Activated CD4-positive, CD25-positive, alpha-beta regulatory T cell (primary cell): ENCODE results near the gene COX7B2.

Experiments used
- DNase-seq, 4 experiments: peaks; one replicate each; lab custom pipeline; 2025; lab: John Stamatoyannopoulos, UW

Gene COX7B2

DNA sequence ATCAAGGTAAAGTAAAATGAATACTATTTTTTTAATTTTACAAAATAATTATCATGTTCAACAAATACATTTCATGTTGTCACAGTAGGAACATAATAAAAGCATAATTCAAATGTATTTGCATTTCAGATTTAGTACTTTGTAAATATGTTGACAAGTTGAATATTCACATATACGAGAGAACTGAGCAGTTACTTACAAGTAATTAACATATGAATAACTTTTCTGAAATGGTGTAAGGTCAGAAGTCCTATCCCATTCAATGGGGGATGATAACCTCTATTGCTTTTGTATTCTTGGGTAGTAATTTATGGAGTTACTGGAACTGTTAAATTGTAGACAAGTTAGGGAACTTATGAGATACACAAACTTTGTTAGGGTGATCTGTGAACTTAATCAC is 191.1 kb downstream of the COX7B2 start:
- no peak for DNase-seq

DNA sequence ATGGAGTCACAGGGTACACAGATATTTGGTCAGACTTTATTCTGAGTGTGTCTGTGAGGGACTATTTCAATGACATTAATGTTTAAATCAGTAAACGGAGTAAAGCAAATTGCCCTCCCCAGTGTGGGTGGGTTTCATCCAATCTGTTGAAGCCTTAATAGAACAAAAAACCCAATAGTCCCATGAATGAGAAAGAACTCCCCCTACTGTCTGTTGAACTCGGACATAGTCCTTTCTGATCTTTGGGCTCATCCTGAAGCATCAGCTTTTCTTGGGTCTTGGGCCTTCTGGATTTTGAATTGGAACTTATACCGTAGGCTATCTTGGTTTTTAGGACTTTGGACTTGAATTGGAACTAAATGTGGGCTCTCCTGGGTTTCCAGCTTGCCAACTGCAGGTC is 193.6 kb downstream of the COX7B2 start:
- no peak for DNase-seq

DNA sequence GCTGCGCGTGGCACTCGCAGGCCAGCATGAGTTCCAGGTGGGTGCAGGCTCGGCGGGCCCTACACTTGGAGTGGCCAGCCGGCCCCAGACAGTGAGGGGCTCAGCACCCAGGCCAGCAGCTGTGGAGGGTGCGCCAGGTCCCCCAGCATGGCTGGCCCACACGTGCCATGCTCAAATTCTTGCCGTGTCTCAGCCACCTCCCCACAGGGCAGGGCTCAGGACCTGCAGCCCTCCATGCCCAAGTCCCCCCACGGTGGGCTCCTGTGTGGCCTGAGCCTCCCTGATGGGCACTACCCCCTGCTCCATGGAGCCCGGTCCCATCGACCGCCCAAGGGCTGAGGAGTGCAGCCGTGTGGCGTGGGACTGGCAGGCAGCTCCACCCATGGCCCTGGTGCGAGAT is 210.2 kb downstream of the COX7B2 start:
- DNase-seq = no peak
